Measurements from ENCODE around the gene PARVB.

Gene PARVB

GRCh38 chr22:44219101-44219870 is 195.2 kb downstream of the PARVB start:
- no peak overlapping the region for H3K4me3 ChIP-seq (ENCODE audit: control insufficient read depth, low read depth, low read length)
- TF ChIP-seq CTCF (IDR thresholded peaks at IDR 0.05; ENCODE audit: control insufficient read depth, insufficient read depth, low read depth, low read length, missing control alignments): no peak
- no peak for DNase-seq (ENCODE audit: low read depth)

GRCh38 chr22:44220727-44221680 is 196.9 kb downstream of the PARVB start:
- no peak for TF ChIP-seq CTCF (IDR thresholded peaks at IDR 0.05; ENCODE audit: control insufficient read depth, insufficient read depth, low read depth, low read length, missing control alignments)
- DNase-seq (ENCODE audit: low read depth): no peak
- no peak overlapping the region for H3K4me3 ChIP-seq (ENCODE audit: control insufficient read depth, low read depth, low read length)

- TF ChIP-seq CTCF (IDR thresholded peaks at IDR 0.05; ENCODE audit: control insufficient read depth, insufficient read depth, low read depth, low read length, missing control alignments): no peak
- no peak overlapping the region for H3K4me3 ChIP-seq (ENCODE audit: control insufficient read depth, low read depth, low read length)
- DNase-seq (ENCODE audit: low read depth): no peak
Measured at GRCh38 chr22:44221710-44222475, 197.8 kb downstream of the PARVB start.
